Activated CD4-positive, alpha-beta T cell treated with anti-CD3 and anti-CD28 coated beads for 4 hours (primary cell): ENCODE data around the gene PDE7B.

ENCODE experiments used
- DNase-seq, 2 donors: peaks; one replicate each; pipeline ENCODE4 v3.0.0-alpha.2; 2020

The PDE7B gene

DNA sequence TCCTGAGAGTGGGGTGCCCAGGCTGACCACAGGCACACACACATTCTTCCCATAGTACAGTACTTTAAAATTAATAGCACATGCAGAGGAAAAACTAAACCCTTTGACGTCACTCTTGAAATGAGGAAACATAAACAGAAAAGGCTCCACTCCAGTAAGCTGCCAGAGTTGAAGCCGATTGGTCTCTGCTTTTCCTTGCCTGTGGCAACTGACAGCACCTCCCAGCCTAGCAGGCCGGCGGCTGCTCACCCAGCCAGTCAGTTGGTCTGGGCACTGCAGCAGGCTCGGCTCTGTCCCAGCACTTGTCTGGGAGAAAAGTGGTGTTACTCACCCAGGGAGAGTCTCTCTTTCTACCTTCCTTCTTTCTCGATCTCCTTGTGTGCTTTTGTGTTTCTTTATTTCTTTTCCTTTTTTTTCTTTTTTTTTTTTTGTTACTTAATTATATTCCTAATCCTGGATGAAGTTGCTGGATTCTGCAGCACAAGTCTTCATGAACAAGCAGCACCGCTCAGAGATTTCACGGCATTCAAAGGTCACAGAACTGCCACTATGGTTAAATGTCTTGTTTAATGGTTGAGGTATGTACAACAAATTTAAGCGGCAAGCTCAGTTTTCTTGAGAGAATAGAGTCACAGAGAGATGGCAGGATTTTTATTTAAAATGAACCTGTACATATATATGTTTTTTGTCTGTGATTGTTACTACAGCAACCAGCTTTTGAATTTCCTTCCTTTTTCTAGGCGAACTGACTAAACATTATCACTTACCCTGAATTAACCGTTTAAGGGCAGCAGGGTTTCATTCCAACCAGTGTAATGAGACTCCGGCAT, at the start of gene PDE7B:
TSS of gene PDE7B (plus strand) at position 260 of the 830 bp plus-strand sequence.
- peak; percentile 7 to 20 for DNase-seq

DNA sequence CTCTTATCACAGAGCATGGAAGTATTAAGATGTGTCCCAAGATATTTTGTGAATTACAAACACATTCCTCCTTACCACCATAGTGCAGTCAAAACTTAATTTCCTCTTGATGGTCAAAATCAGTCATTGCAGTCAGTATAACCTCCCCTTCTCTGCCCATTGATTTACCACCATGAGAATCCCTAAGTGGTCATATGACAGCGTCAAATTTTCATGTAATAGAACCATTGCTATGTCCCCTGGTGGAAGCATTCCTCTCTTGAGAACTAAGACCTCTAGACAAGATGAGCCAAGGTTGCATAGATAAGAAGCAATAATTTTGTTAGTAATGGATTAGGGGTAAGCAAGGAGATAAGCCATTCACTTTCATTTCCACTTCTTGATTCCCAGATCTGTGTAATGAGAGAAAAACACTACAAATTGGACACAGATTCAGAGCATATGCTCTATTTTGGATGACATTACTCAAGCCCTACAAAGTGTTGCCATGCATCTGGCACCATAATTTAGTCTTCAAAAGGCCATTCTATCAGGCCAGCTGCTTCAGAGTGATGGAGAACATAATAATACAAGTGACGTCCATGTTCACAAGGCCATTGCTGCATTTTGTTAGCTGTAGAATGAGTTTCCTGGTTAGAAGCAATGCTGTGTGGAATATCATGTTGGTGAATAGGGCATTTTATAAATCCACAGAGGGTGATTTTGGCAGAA, 49.6 kb upstream of the PDE7B start:
- no peak for DNase-seq

DNA sequence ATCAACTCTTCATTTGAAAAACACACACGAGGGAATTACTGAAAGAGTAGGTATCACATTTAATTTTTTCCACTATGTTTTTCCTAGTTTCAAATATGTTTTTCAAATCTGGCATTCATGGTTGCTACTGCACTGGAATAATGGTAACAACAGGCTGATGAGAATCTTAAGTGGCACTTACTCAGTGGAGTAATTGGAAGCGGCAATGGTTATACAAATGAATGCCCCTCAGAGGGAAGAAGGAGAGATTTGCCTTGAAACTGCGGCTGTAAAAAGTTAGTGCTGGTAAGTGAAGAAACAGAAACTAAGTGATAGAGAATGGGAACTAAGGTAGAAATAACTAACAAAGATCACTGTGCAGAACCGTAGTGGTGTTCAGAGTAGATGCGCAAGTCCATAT, 41.0 kb upstream of the PDE7B start:
- DNase-seq, result no peak

DNA sequence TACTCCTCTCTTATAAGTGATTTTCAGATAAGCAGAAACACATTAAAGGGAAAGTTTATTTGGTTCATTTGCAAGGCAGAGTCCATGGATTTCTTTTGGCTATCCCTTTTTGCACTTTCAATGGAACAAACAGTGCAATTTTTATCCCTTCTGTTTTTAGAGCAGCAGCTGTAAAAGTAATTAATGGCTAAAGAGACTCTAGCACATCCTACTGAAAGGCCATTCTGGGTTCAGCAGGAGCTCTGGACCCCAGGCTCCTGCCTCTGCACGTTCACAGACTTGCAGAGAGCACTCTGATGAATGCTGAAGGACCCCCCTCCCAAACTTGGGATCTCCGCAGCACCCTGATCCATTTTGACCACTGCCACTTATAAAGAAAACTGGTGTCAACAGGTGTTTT, 40.3 kb upstream of the PDE7B start:
- DNase-seq, result no peak

DNA sequence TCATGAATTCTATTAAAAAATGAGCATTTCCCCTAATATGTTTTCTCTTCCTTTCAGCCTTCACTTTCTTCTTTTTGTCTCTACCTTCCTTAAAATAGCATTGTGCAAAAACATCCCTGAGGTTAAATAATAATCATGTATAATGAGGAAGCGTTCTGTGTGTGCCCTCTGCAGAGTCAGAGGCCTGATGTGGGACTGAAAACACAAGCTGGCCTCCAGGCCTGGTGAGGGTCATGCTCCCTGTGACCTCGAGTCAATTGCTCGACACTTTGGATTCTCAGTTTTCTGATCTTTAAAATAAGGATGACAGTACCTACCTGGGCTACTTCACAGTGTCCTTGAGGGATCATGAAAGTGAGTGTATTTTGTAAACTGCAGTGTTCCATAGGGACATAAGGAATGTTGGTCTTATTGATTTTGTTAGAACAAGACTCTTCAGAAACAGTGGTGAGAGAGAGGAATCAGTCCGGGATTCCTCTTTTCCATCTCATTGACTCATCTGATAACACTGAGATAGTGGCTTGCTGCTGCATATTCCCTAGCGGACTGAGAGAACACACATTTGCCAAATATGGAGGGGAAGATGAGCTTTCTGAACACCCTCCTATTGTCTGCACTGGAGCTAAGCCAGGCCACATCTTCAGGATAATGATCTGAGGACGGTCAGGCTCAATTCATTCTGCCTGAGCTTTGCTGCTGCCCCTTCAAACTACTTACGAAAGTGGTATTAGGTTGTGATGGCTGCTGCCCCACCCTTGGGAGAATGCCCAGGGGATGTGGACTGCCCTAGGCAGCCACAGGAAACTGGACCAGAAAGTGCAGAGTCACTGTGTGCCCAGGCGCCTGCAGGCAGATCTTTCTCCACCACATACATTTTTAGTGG, 39.6 kb upstream of the PDE7B start:
- no peak for DNase-seq

DNA sequence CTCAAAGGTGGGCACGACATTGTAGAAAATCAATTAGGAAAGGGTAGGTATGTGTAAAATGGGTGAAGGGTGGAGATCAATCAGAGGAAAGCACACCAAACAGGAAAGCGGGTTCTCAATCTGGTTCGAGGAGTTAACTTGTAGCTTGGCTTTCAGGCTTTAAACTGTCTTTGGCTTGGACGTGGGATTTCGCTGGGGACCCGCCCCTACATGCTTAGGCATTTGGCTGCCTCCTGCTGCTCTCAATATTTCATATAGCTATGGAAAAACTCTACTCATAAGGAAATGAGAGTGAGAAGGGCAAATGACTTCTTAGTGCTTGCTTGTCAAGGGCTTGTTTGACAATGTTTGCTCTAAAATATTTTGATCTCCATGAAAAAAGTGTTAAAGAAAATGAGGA, 38.1 kb upstream of the PDE7B start:
- DNase-seq, result no peak

DNA sequence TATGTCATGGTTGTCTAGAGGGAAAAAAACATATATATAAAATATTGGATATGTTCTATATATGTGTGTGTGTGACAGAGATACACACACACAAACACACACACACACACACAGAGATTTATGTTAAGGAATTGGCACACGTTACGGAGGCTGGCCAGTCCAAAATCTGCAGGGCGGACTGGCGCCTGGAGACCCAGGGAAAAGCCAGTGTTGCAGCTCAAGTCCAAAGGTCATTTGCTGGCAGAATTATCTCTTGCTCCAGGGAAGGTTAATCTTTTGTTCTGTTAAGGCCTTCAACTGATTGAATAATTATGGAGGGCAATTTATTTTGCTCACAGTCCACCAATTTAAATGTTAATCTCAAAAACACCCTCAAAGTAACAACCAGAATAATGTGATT, 37.5 kb upstream of the PDE7B start:
- no peak for DNase-seq

DNA sequence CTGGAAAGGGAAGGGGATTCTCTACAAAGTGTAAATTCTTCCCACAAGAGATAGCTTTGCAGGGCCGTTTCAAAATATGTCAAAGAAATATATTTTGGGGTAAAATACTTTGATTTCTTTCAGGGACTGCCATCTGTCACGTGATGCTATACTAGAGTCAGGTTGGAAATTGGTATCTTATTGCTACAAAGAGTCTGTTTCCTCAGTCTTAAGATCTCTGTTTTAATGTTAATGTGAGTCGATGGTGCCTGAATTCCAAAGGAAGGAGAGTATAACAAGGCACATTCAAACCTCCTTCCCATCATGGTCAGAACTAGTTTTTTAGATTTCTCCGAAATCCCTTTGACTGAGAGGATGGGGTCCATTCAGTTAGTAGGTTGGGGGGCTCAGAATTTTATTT, 36.3 kb upstream of the PDE7B start:
- DNase-seq, result no peak

DNA sequence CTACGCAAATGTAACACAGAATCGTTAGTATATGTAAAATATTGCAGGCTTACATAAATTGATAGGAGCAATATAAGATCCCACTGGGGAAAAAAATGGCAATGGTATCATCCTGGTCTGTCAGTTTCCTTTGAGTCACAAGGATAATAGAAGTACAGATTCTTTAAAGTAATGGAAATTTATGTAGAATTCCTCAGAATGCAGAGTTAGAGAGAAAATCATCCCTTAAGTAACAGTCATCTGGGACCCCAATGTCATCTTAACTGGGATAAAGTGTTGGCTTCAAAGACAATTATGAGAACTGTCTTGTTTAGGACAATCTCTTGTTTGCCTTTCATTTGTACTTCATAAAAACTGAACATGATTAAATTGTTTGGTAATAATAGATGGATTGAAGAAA, 34.5 kb upstream of the PDE7B start:
- no peak for DNase-seq

DNA sequence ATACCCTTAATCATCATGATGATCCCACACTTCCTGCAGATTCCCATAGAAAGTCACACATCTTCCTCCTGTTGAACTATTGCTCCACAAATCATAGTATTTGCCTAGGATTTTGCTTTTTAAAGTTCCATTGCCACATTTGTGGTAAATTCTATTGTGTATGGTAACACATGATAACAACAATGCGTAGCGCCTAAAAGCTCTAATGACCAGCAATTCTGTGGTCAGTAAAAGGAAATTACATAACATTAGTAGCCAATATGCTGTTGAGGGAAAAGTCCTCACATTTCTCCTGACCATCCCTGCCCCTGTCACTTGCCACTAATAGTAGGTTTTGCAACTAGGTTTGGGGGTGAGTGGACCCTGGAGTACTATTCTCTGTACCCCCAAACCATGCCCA, 31.8 kb upstream of the PDE7B start:
- DNase-seq, result no peak

DNA sequence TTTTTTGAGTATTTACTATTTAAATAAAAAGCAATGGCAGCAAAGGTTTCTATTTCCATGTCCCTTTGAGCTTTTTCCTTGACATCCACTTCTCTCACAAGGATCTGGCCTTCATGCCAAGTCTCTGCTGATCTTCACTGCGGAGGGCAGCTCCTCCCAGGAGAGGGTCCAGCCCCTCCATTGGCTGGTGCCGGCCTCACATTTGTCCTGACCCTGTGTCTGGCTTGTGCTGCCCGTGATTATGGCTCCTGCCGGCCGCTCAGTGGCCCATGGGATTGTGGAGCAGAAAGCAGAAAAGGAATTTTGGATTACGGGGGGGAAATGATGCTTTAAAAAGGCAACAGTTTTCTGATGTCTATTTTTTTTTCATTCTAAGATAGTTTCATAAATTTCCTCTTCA, 31.2 kb upstream of the PDE7B start:
- DNase-seq, result no peak

DNA sequence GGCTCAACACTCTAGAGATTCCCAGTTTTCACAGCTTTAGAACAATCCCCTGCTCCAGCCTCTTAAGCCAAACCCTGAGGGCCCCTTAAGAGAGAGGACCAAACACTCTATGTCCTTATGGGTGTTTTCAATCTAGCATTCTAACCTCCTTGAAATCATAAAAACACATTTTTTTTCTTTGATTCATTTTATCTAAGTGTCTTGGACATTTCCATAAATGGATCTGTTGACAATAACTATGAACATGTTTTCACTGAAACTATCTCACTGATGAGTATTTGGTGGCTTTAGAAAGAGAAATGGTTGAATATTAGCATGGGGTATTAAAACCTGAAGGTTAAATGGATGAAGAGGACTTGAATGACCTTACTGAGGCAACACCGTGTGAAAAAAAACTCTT, 27.6 kb upstream of the PDE7B start:
- DNase-seq, result no peak

DNA sequence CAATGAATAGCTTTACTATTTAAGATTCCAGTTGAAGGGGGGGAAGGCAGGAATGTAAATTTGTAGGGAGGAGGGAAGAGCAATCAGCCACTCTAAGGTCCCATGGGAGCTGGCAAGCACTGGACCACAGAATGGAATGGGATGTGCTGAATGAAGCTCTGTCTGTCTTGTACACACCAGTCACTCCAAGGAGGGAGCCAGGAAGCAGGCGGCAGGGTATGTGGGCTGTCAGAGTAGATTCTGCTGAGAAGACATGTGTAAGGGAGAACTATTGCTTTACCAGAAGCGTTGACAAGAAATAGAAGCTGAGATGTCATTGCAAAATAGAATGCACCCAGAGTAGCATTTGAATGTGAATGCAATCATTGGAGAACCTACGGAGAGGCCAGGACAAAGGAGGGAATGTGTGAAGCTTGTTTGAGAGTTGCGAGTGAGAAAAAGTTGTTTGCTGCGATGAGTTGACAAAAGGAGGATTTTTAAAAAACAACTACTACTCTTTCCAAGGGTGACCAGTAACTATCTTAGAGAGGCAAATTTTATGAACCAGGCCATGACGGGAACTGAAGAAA, 25.2 kb upstream of the PDE7B start:
- DNase-seq, result no peak

DNA sequence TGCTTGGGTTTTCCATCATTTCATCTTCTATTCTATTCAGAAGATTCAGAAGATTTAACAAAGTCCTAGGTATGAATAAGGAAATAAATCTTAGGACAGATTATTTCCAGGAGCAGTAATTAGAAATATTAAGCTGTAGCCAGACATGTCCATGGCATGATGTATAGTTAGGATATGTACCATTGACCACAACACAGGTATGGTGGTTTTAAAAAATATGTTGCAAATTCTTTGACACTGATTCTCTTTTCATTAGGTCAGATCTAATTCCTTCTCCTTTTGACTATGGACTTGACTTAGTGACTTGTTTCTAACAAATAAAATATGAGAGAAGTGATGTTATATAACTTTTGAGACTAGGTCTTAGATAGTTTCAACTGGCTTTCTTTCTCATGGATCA, 23.5 kb upstream of the PDE7B start:
- DNase-seq, result no peak

DNA sequence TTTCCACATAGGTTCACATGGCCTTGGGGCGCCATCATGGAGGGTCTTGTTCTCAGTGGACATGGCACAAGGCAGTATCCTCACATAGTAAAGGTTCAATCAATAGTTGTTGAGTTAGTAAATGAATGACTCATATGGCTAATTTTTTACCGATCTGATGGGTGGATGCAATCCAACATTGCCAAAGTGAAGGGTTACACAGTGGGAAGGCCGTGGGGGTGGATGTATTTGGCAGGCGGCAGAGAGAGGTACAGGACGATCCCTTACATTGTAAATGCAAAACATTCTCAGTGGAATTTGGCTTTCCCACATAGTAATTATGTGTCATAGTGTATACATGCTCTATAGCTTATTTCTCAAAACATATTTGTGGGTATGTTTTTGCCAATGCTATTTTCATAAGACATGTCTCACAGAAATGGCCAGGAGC, 21.0 kb upstream of the PDE7B start:
- no peak for DNase-seq

DNA sequence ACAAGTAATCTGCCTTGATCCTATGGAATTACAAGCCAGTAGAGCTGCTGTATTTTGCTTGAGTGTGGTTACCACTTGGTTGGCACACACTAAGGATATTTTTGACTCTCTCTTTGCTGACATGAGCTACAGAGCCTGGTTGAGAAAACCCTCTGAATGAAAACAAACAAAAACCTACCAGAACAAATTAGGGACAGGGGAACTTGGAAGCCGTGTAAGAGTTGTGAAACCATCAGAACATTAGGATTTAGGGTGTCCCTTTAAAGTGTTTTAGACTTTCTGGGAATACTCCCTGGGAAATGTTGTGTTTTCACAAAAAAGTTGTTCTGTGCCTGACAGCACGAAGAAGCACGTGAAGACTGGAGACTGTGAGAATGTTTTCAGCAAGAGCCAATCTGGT, 20.5 kb upstream of the PDE7B start:
- DNase-seq, result no peak

DNA sequence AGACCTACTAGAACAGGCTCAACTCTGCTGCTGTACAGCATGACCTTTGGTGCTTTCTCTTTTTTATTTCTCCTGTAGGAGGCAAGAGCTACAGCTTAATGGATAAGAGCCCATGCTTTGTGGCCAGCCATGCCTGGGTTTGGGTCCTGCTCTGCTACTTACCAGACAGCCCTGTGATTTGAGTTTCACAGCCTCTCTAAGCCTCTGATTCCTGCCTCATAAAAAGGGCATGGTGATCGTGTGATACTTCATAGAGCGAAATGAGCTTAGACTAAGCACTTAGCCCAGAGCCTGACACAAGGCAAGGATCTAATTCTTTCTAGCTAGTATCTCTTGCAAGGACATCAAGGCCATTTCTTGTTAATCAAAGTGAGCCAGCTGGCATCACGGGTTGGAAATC, 19.3 kb upstream of the PDE7B start:
- no peak for DNase-seq

DNA sequence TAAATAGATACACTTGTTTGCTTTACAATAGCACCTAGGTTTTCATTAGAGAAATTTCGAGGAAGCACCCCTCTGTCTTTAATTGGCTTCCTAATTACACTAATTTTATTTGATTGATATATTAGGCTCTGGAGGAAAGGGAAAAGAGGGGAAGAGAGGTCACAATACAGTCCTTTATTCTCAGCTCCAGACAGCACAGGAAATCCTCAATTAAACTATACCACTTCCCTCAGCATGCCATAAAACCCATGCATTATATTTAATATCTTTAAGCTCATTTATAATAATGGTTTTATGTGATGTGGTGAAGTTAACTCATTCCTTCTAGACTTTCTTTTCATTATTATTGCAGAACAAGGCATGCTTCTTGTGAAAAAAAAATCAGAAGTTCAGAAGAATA, 17.7 kb upstream of the PDE7B start:
- no peak for DNase-seq

DNA sequence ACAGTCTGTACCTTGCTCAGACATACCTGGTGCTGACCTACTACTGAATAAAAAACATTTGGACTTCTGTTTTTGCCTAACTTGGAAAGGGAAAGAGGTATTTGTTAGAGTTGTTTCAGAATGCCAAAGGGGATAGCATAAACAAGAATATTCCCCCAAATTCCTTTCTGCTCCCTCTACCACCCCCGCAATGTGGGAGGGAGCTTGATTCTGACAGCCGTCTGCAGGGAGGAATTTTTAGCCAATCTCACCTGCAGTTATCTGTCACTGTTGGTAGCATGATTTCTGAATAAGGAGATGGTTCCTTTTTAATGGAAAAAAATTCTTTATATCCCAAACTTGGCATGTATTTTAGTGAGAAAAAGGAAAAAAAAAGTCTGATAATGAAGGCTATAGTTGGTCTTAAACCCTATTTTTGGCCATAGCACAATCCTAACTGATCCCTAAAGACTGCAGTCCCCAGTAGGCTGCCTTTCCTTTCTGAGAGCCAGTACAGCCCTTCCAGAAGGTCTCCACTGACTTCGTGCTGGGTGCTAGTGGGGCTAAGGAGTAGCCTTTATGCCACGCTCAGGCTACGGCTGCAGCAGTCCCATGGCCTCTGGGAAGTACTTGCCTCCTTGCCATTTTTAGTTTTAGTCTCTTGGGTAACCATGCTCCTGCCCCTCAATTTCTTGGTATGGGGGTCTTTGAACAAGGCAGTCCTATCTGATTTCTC, 13.6 kb upstream of the PDE7B start:
- no peak for DNase-seq

DNA sequence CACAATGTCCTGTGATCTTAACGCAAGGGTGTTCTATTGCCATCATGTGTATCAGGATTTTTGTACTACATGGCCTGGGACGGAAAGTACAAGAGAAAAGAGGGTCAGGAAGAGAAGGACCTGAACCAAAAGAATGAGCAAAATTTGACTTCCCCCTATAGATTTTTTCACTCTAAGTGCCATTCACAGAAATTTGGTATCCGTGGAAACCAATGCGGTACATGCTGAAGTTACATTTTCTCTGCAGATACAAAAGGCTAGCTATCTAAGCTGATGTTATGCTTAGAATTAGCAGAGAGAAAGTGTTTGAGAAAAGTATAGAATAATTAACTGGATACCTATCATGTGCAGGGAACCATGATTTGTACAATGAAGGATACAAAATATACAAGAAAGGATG, 12.4 kb upstream of the PDE7B start:
- no peak for DNase-seq

DNA sequence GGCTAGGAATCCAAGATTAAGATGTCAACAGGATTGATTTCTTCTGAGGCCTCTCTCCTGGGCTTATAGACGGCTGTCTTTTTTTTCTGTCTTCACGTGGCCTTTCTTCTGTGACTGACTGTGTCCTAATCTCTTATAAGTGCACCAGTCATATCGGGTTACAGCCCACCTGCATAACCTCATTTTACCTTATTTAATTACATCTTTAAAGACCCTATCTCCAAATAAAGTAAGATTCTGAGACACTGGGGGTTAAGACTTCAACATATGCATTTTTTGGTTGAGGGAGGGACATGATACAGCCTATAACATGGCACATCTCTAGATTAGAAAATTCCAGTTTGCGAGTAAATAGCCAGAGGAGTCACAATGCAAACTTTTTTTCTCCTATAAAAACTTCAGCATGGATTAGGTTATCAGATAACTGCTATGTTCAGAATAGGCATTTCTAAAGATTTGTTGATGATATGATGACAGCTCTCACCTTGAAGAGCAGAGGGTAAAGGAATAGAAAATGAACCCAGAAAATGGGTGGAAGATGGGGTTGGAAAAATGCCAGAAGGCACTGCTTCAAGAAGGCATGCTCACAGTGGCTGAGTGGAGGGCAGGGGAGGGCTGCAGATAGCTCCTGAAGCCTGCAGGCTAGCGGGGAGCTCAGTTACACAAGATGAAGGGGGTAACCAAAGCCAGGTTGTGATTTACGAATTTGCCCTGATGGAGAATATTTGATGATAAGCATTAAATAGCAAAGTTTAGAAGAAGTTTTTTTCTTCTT, 8.7 kb upstream of the PDE7B start:
- no peak for DNase-seq

DNA sequence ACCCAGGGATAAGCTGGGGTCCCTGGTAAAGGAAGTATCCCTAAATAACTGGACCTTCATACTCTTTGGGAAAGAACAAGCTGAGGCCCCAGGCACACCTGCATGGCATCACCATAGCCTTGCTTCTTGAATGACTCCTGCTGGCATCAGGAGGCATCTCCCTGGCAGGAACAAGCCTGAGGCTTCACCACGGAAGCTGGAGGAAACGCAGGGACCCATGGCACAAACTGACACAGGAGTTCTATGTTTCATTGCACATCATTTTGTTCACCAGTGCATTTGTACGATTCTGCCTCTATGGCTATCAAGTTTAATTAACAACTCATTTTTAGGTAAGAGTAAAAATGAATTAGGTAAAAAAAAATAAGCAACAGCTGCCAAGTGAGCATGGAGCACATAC, 619 bp upstream of the PDE7B start:
- DNase-seq, result no peak
